HepG2 (cell line): ENCODE measurements around the gene SLC50A1. TPM values are rescaled to one million over a fixed set of nuclear protein-coding genes. Genes with fewer than 3 reads are reported as not detected.

ENCODE experiments used
- FOXC1 ChIP-seq: sonication (generic); formaldehyde crosslinking; IDR thresholded peaks from 2 replicates; pipeline ENCODE4 v1.8.0; 2022; ENCODE audit warnings: mild to moderate bottlenecking, missing genetic modification reagents, borderline replicate concordance
- MXD4 ChIP-seq: IDR thresholded peaks from 2 replicates; pipeline ENCODE4 v1.6.1; 2016; ENCODE audit warnings: mild to moderate bottlenecking, missing biosample characterization, missing genetic modification reagents
- NFKB2 ChIP-seq: sonication (generic); formaldehyde crosslinking; IDR thresholded peaks from 2 replicates; pipeline ENCODE4 v1.4.0; 2020; ENCODE audit warnings: missing genetic modification reagents, borderline replicate concordance
- PBX3 ChIP-seq: sonication (generic); formaldehyde crosslinking; IDR thresholded peaks from 2 replicates; pipeline ENCODE4 v1.8.1; 2023; ENCODE audit warnings: missing genetic modification reagents, inconsistent platforms, borderline replicate concordance
- SOX6 ChIP-seq, 2 experiments: fragments of 450-650 bp in 1 of 2; sonication (generic) in 1 of 2; formaldehyde crosslinking in 1 of 2; IDR thresholded peaks; 2 replicates each; pipeline versions ENCODE4 v1.4.0 to v1.6.1; 2017 to 2020; ENCODE audit warnings: antibody characterized with exemption in 1 of 2, mild to moderate bottlenecking in 1 of 2, missing genetic modification reagents in 1 of 2
- ZBTB37 ChIP-seq: sonication (generic); formaldehyde crosslinking; IDR thresholded peaks from 2 replicates; pipeline ENCODE4 v1.4.0; 2020; ENCODE audit warnings: mild to moderate bottlenecking, missing genetic modification reagents
- ZEB1 ChIP-seq: IDR thresholded peaks from 2 replicates; pipeline ENCODE4 v1.6.1; 2012; ENCODE audit warnings: mild to moderate bottlenecking, low read depth, inconsistent platforms; ENCODE audit not compliant: insufficient replicate concordance
- ZFYVE20 ChIP-seq: sonication (generic); formaldehyde crosslinking; IDR thresholded peaks from 2 replicates; pipeline ENCODE4 v1.8.0; 2023; ENCODE audit warnings: low read depth, mild to moderate bottlenecking, moderate library complexity, missing genetic modification reagents, borderline replicate concordance
- ZNF205 ChIP-seq: IDR thresholded peaks from 2 replicates; pipeline ENCODE4 v1.6.1; 2018; ENCODE audit warnings: missing biosample characterization, missing genetic modification reagents
- ZNF24 ChIP-seq: fragments of 450-650 bp; IDR thresholded peaks from 2 replicates; pipeline ENCODE4 v1.6.1; 2017; ENCODE audit warnings: antibody characterized with exemption, mild to moderate bottlenecking
- ZNF350 ChIP-seq: sonication (generic); formaldehyde crosslinking; IDR thresholded peaks from 2 replicates; pipeline ENCODE4 v1.4.0; 2020; ENCODE audit warnings: mild to moderate bottlenecking, low read depth, missing genetic modification reagents, borderline replicate concordance
- ZNF577 ChIP-seq: sonication (generic); formaldehyde crosslinking; IDR thresholded peaks from 2 replicates; pipeline ENCODE4 v1.4.0; 2020; ENCODE audit warnings: mild to moderate bottlenecking, low read depth, missing genetic modification reagents, borderline replicate concordance
- ZNF616 ChIP-seq: sonication (generic); formaldehyde crosslinking; IDR thresholded peaks from 2 replicates; pipeline ENCODE4 v1.5.0; 2020; ENCODE audit warnings: low read depth, mild to moderate bottlenecking, missing genetic modification reagents
- ZSCAN29 ChIP-seq: sonication (generic); formaldehyde crosslinking; conservative IDR thresholded peaks from 2 replicates; pipeline ENCODE4 v1.4.0; 2020; ENCODE audit warnings: mild to moderate bottlenecking, missing genetic modification reagents
- polyA plus RNA-seq, 8 experiments: library from polyadenylated mRNA; depleted of rRNA in 3 of 8; stranded (reverse) in 7 of 8; unstranded in 1 of 8; fragments of >200 nt; fragmentation: Illumina TruSeq in 4 of 8; extraction: Trizol in 4 of 8; gene quantifications; 2 replicates each; pipeline versions ENCODE4 v1.2.1 to v1.2.3, GENCODE V29; 2011 to 2016; ENCODE audit warnings: low read depth in 4 of 8, missing spikeins in 1 of 8, mixed read lengths in 1 of 8; ENCODE audit not compliant: insufficient read depth in 1 of 8
- total RNA-seq, 5 experiments: library from RNA; depleted of rRNA; stranded (reverse); fragments of >200 nt; fragmentation: Illumina TruSeq; extraction: Trizol; gene quantifications; 2 replicates each; pipeline ENCODE4 v1.2.3, GENCODE V29; 2016; ENCODE audit warnings: low read depth in 1 of 5
- TF ChIP-seq, protein P1 (sequence below): sonication (generic); formaldehyde crosslinking; IDR thresholded peaks from 2 replicates; pipeline ENCODE4 v1.5.1; 2020; ENCODE audit warnings: mild to moderate bottlenecking, missing genetic modification reagents, borderline replicate concordance
- TF ChIP-seq, protein P2 (sequence below): sonication (generic); formaldehyde crosslinking; IDR thresholded peaks from 2 replicates; pipeline ENCODE4 v1.5.1; 2020; ENCODE audit warnings: mild to moderate bottlenecking, missing genetic modification reagents, moderate library complexity
- TF ChIP-seq, protein P3 (sequence below): sonication (generic); formaldehyde crosslinking; IDR thresholded peaks from 2 replicates; pipeline ENCODE4 v1.5.0; 2020; ENCODE audit warnings: missing genetic modification reagents

SLC50A1 gene
- total and polyA plus RNA-seq, 2 of the 13 experiments (the other 11 are each of a cell fraction or from before 2014, with no cell fraction given), result 22.5 to 46.8 TPM

DNA sequence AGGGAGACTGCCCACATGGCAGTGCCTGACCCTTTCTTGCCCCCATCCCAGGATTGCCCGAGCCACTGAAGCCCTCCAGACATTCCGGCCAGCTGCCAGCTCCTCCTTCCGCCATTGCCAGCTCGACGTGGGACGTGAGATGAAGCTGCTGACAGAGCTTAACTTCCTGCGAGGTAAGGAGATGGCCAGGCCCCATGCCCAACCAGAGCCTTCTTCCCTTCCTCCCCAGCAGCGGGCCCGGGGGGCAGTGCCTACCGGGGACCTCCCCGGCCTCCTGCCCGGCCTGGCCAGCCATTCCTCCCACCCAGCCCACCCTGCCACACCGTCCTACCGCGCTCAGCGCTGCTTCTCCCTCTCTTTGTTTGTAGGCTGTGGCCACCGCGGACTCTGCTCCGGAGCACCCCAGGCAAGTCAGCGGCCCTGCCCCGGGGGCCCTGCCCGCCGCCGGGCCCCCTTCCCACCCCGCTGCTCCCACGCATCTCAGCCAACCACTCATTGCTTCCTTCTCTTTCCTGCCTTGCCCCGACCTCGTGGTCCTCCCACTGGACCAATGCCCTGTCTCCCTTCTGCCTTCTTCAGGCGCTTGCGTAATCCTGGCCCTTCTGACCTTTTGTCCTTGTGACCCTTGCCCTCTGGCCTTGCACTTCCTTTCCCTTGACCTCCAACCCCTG is 42.9 kb downstream of the SLC50A1 start (continued):
- TF ChIP-seq, protein P1, sequence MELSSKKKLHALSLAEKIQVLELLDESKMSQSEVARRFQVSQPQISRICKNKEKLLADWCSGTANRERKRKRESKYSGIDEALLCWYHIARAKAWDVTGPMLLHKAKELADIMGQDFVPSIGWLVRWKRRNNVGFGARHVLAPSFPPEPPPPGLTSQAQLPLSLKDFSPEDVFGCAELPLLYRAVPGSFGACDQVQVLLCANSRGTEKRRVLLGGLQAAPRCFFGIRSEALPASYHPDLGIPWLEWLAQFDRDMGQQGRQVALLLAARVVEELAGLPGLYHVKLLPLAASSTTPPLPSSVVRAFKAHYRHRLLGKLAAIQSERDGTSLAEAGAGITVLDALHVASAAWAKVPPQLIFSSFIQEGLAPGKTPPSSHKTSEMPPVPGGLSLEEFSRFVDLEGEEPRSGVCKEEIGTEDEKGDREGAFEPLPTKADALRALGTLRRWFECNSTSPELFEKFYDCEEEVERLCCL (CRISPR knock-in tag), result no peak
- TF ChIP-seq, protein P2, sequence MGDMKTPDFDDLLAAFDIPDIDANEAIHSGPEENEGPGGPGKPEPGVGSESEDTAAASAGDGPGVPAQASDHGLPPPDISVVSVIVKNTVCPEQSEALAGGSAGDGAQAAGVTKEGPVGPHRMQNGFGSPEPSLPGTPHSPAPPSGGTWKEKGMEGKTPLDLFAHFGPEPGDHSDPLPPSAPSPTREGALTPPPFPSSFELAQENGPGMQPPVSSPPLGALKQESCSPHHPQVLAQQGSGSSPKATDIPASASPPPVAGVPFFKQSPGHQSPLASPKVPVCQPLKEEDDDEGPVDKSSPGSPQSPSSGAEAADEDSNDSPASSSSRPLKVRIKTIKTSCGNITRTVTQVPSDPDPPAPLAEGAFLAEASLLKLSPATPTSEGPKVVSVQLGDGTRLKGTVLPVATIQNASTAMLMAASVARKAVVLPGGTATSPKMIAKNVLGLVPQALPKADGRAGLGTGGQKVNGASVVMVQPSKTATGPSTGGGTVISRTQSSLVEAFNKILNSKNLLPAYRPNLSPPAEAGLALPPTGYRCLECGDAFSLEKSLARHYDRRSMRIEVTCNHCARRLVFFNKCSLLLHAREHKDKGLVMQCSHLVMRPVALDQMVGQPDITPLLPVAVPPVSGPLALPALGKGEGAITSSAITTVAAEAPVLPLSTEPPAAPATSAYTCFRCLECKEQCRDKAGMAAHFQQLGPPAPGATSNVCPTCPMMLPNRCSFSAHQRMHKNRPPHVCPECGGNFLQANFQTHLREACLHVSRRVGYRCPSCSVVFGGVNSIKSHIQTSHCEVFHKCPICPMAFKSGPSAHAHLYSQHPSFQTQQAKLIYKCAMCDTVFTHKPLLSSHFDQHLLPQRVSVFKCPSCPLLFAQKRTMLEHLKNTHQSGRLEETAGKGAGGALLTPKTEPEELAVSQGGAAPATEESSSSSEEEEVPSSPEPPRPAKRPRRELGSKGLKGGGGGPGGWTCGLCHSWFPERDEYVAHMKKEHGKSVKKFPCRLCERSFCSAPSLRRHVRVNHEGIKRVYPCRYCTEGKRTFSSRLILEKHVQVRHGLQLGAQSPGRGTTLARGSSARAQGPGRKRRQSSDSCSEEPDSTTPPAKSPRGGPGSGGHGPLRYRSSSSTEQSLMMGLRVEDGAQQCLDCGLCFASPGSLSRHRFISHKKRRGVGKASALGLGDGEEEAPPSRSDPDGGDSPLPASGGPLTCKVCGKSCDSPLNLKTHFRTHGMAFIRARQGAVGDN (CRISPR knock-in tag), result peak; percentile 72
- TF ChIP-seq FOXC1 (CRISPR knock-in tag), result no peak
- no peak for TF ChIP-seq ZEB1
- no peak for TF ChIP-seq ZNF616 (CRISPR knock-in tag)
- no peak for TF ChIP-seq ZNF205 (CRISPR knock-in tag)
- TF ChIP-seq, protein P3, sequence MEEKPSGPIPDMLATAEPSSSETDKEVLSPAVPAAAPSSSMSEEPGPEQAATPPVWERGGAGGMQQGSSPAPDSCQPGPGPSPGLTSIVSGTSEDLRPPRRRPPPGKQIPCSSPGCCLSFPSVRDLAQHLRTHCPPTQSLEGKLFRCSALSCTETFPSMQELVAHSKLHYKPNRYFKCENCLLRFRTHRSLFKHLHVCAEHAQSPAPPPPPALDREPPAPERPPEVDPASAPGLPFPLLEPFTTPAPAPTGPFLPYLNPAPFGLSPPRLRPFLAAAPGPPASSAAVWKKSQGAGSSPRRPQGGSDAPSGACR, result no peak
- no peak for TF ChIP-seq ZNF577 (CRISPR knock-in tag)
- no peak for TF ChIP-seq PBX3 (CRISPR knock-in tag)
- no peak; the same call in 1 of the 2 replicates for TF ChIP-seq MXD4 (CRISPR knock-in tag)
- TF ChIP-seq ZNF24, result no peak
- TF ChIP-seq SOX6 (IDR thresholded peaks at IDR 0.05), result no peak
- peak; percentile 58 for TF ChIP-seq SOX6 (CRISPR knock-in tag; IDR thresholded peaks at IDR 0.05)
- no peak for TF ChIP-seq ZFYVE20 (CRISPR knock-in tag)
- no peak; the same call in 1 of the 2 replicates for TF ChIP-seq ZNF350 (CRISPR knock-in tag)
- TF ChIP-seq ZBTB37 (CRISPR knock-in tag), result no peak
- peak; percentile 74; the same call in 1 of the 2 replicates for TF ChIP-seq NFKB2 (CRISPR knock-in tag)
- no peak for TF ChIP-seq ZSCAN29 (CRISPR knock-in tag)
